Osteocyte (in vitro differentiated cells): ENCODE data around the gene RPTOR. TPM values are rescaled to one million over a fixed set of nuclear protein-coding genes. Genes with fewer than 3 reads are reported as not detected.

Experiments used
- DNase-seq: peaks from one replicate; pipeline ENCODE4 v3.0.0; 2021; ENCODE audit warnings: mixed read lengths; ENCODE audit not compliant: unreplicated experiment; ENCODE audit errors: extremely low spot score
- H3K27ac Mint-ChIP-seq: one replicate; pipeline ENCODE4 v1.8.0; 2021; ENCODE audit warnings: mild to moderate bottlenecking, mixed read lengths; ENCODE audit not compliant: unreplicated experiment
- H3K27me3 Mint-ChIP-seq: one replicate; pipeline ENCODE4 v1.8.0; 2021; ENCODE audit warnings: mixed read lengths; ENCODE audit not compliant: unreplicated experiment
- H3K36me3 Mint-ChIP-seq: one replicate; pipeline ENCODE4 v1.8.0; 2021; ENCODE audit warnings: mixed read lengths; ENCODE audit not compliant: unreplicated experiment
- H3K4me1 Mint-ChIP-seq: one replicate; pipeline ENCODE4 v1.8.0; 2021; ENCODE audit warnings: mixed read lengths; ENCODE audit not compliant: unreplicated experiment
- H3K4me3 Mint-ChIP-seq: one replicate; pipeline ENCODE4 v1.8.0; 2021; ENCODE audit warnings: mild to moderate bottlenecking, moderate library complexity, mixed read lengths; ENCODE audit not compliant: unreplicated experiment
- H3K9me3 Mint-ChIP-seq: one replicate; pipeline ENCODE4 v1.8.0; 2021; ENCODE audit warnings: mixed read lengths; ENCODE audit not compliant: unreplicated experiment
- CTCF ChIP-seq: fragments of 200-600 bp; sonication (generic); IDR thresholded peaks from 2 replicates; pipeline ENCODE4 v1.5.0; 2021; ENCODE audit warnings: antibody characterized with exemption, mild to moderate bottlenecking, moderate library complexity
- total RNA-seq: library from RNA; stranded (reverse); gene quantifications from 2 replicates; pipeline ENCODE4 v1.2.1, GENCODE V29; 2021

RPTOR gene
- total RNA-seq, 1 donor from 2014 or later: 36.0 TPM

- Mint-ChIP-seq H3K9me3 (no peaks in the 10 kb centered on the region), H3K27me3 (no peaks in the 10 kb centered on the region), H3K36me3 (peaks cover 19% of the 10 kb centered on the region), H3K4me3 (no peak overlapping the region), H3K4me1 (peaks cover 36% of the 10 kb centered on the region), H3K27ac (peak overlapping the region; percentile 93)
- no peak for DNase-seq
- TF ChIP-seq CTCF: no peak
Measured at GRCh38 chr17:80774643-80775281, 230.1 kb downstream of the RPTOR start.

- Mint-ChIP-seq H3K36me3 (peaks cover 22% of the 10 kb centered on the region), H3K9me3 (no peaks in the 10 kb centered on the region), H3K27ac (no peak overlapping the region), H3K4me1 (peaks cover 42% of the 10 kb centered on the region), H3K27me3 (no peaks in the 10 kb centered on the region), H3K4me3 (no peak overlapping the region)
- DNase-seq: no peak
- no peak for TF ChIP-seq CTCF
Measured at GRCh38 chr17:80775863-80776262, 231.2 kb downstream of the RPTOR start.

GRCh38 chr17:80777274-80777673, 232.6 kb downstream of the RPTOR start:
- no peak overlapping the region for H3K27ac Mint-ChIP-seq
- H3K9me3 Mint-ChIP-seq: no peaks in the 10 kb centered on the region
- TF ChIP-seq CTCF: no peak
- H3K4me3 Mint-ChIP-seq: no peak overlapping the region
- H3K4me1 Mint-ChIP-seq: peaks cover 48% of the 10 kb centered on the region
- H3K36me3 Mint-ChIP-seq: peaks cover 22% of the 10 kb centered on the region
- no peak for DNase-seq
- no peaks in the 10 kb centered on the region for H3K27me3 Mint-ChIP-seq

- H3K4me1 Mint-ChIP-seq: peaks cover 50% of the 10 kb centered on the region
- H3K27ac Mint-ChIP-seq: no peak overlapping the region
- no peaks in the 10 kb centered on the region for H3K9me3 Mint-ChIP-seq
- peaks cover 22% of the 10 kb centered on the region for H3K36me3 Mint-ChIP-seq
- no peak for DNase-seq
- no peak overlapping the region for H3K4me3 Mint-ChIP-seq
- H3K27me3 Mint-ChIP-seq: no peaks in the 10 kb centered on the region
- TF ChIP-seq CTCF: no peak
Measured at GRCh38 chr17:80778716-80779115, 234.1 kb downstream of the RPTOR start.

- no peak overlapping the region for H3K27ac Mint-ChIP-seq
- no peak for DNase-seq
- peaks cover 50% of the 10 kb centered on the region for H3K4me1 Mint-ChIP-seq
- no peak for TF ChIP-seq CTCF
- peaks cover 22% of the 10 kb centered on the region for H3K36me3 Mint-ChIP-seq
- no peaks in the 10 kb centered on the region for H3K9me3 Mint-ChIP-seq
- no peaks in the 10 kb centered on the region for H3K27me3 Mint-ChIP-seq
- no peak overlapping the region for H3K4me3 Mint-ChIP-seq
Measured at GRCh38 chr17:80779336-80779735, 234.7 kb downstream of the RPTOR start.
